NB4 (cell line): Measurements from ENCODE around the gene CD99.
"Not testable (repeated sequence)": the region's sequence is repeated elsewhere in the genome, so short reads cannot be mapped to it uniquely, and the experiment has no call there.

ENCODE experiments used
- DNase-seq: peaks from one replicate; pipeline ENCODE4 v3.0.0; 2010; ENCODE audit warnings: low read depth
- H3K4me3 ChIP-seq: one replicate; pipeline ENCODE4 v1.5.1; 2011; ENCODE audit warnings: mild to moderate bottlenecking, low read depth, low read length, moderate library complexity
- CTCF ChIP-seq: IDR thresholded peaks from one replicate; pipeline ENCODE4 v1.5.1; 2012; ENCODE audit warnings: low read depth, low read length
- MAX ChIP-seq: IDR thresholded peaks from 2 replicates; pipeline ENCODE4 v1.6.1; 2011; ENCODE audit warnings: low read depth, low read length
- MYC ChIP-seq: IDR thresholded peaks from 2 replicates; pipeline ENCODE4 v1.6.1; 2011; ENCODE audit warnings: low read depth, low read length
- POLR2A ChIP-seq: IDR thresholded peaks from 2 replicates; pipeline ENCODE4 v1.6.1; 2011; ENCODE audit warnings: mild to moderate bottlenecking; ENCODE audit not compliant: insufficient read length; ENCODE audit errors: extremely low read depth

CD99 gene

GRCh38 chrX:2761246-2761645 is 70.2 kb downstream of the CD99 start:
- no peak overlapping the region for H3K4me3 ChIP-seq
- DNase-seq, result no peak
- no peak for TF ChIP-seq POLR2A
- TF ChIP-seq MYC, result no peak
- TF ChIP-seq CTCF, result no peak
- TF ChIP-seq MAX, result no peak

- H3K4me3 ChIP-seq, DNase-seq: not testable (repeated sequence)
Measured at GRCh38 chrX:2762671-2763070, 71.6 kb downstream of the CD99 start.

- H3K4me3 ChIP-seq, DNase-seq: not testable (repeated sequence)
Measured at GRCh38 chrX:2764766-2765548, 73.9 kb downstream of the CD99 start.

- no peak for TF ChIP-seq MYC
- no peak for TF ChIP-seq MAX
- no peak for TF ChIP-seq POLR2A
- no peak for TF ChIP-seq CTCF
- no peak overlapping the region for H3K4me3 ChIP-seq
- DNase-seq, result no peak
Measured at GRCh38 chrX:2765549-2765830, 74.4 kb downstream of the CD99 start.

- TF ChIP-seq POLR2A, result no peak
- peak; percentile 63 for TF ChIP-seq MYC
- peak; percentile 92 for TF ChIP-seq MAX
- DNase-seq, result peak; percentile 75
- H3K4me3 ChIP-seq, result no peak overlapping the region
Measured at GRCh38 chrX:2766906-2767305, 75.8 kb downstream of the CD99 start.

GRCh38 chrX:2767631-2768455 is 76.7 kb downstream of the CD99 start:
- no peak overlapping the region for H3K4me3 ChIP-seq
- peak; percentile 53 for DNase-seq

More at GRCh38 chrX:2767631-2768455, 76.7 kb downstream of the CD99 start:
- TF ChIP-seq MYC, result no peak
- TF ChIP-seq POLR2A, result no peak
- TF ChIP-seq MAX, result no peak; the same call in 1 of the 2 replicates
- no peak for TF ChIP-seq CTCF
